Measurements from ENCODE around the gene CROCC. TPM values are rescaled to one million over a fixed set of nuclear protein-coding genes. Genes with fewer than 3 reads are reported as not detected.

Gene CROCC
- total RNA-seq, 1 donor from 2014 or later, result 21.0 TPM

- no peaks in the 10 kb centered on the region for H3K9me3 ChIP-seq
- intact Hi-C loops (cut with DNase I), result no loop called here
- H3K27ac ChIP-seq, result no peak overlapping the region
- peaks cover 17% of the 10 kb centered on the region for H3K4me1 ChIP-seq
- H3K27me3 ChIP-seq (ENCODE audit: low read depth), result peaks cover 11% of the 10 kb centered on the region
- TF ChIP-seq CTCF (IDR thresholded peaks at IDR 0.05), result no peak
- no peak overlapping the region for H3K4me3 ChIP-seq
- H3K36me3 ChIP-seq, result peaks cover under 1% of the 10 kb centered on the region
- DNase-seq, result no peak
- no peak for ATAC-seq
Measured at GRCh38 chr1:16975838-16976237, 54.1 kb downstream of the CROCC start.

GRCh38 chr1:16976966-16977365, 55.2 kb downstream of the CROCC start:
- ATAC-seq (no peak), DNase-seq (no peak)
- H3K27me3 ChIP-seq (ENCODE audit: low read depth), result peaks cover 14% of the 10 kb centered on the region
- H3K4me3 ChIP-seq, result no peak overlapping the region
- H3K9me3 ChIP-seq, result no peaks in the 10 kb centered on the region
- intact Hi-C loops (cut with DNase I), result no loop called here
- peaks cover 17% of the 10 kb centered on the region for H3K4me1 ChIP-seq
- TF ChIP-seq CTCF (IDR thresholded peaks at IDR 0.05), result no peak
- H3K36me3 ChIP-seq, result no peaks in the 10 kb centered on the region
- H3K27ac ChIP-seq, result no peak overlapping the region

- Histone ChIP-seq H3K36me3 (no peaks in the 10 kb centered on the region), H3K27me3 (ENCODE audit: low read depth) (peaks cover 14% of the 10 kb centered on the region), H3K9me3 (no peaks in the 10 kb centered on the region), H3K4me1 (peaks cover 17% of the 10 kb centered on the region), H3K4me3 (no peak overlapping the region), H3K27ac (no peak overlapping the region)
- intact Hi-C loops (cut with DNase I), result no loop called here
- ATAC-seq (no peak), DNase-seq (no peak)
- TF ChIP-seq CTCF (IDR thresholded peaks at IDR 0.05), result no peak
Measured at GRCh38 chr1:16977377-16977776, 55.6 kb downstream of the CROCC start.

- H3K4me3 ChIP-seq, result no peak overlapping the region
- intact Hi-C loops (cut with DNase I), result no loop called here
- H3K9me3 ChIP-seq, result no peaks in the 10 kb centered on the region
- H3K27ac ChIP-seq, result peak overlapping the region; percentile 66
- no peaks in the 10 kb centered on the region for H3K36me3 ChIP-seq
- DNase-seq (no peak), ATAC-seq (no peak)
- H3K27me3 ChIP-seq (ENCODE audit: low read depth), result peaks cover 14% of the 10 kb centered on the region
- TF ChIP-seq CTCF (IDR thresholded peaks at IDR 0.05), result no peak
- peaks cover 17% of the 10 kb centered on the region for H3K4me1 ChIP-seq
Measured at GRCh38 chr1:16978139-16978538, 56.4 kb downstream of the CROCC start.

GRCh38 chr1:16978567-16979474, 57.1 kb downstream of the CROCC start:
- H3K27me3 ChIP-seq (ENCODE audit: low read depth), result peaks cover 14% of the 10 kb centered on the region
- H3K4me1 ChIP-seq, result peaks cover 17% of the 10 kb centered on the region
- ATAC-seq (peak; percentile 7 to 59), DNase-seq (no peak)
- H3K4me3 ChIP-seq, result peak overlapping the region; percentile 56
- H3K9me3 ChIP-seq, result no peaks in the 10 kb centered on the region
- peak overlapping the region; percentile 66 for H3K27ac ChIP-seq
- H3K36me3 ChIP-seq, result no peaks in the 10 kb centered on the region
- intact Hi-C loops (cut with DNase I), result no loop called here
- no peak for TF ChIP-seq CTCF (IDR thresholded peaks at IDR 0.05)
